GM19193 (cell line): ENCODE data around the gene HSPA8.

ENCODE experiments used
- POLR2A ChIP-seq: IDR thresholded peaks from 4 replicates; pipeline ENCODE4 v1.6.1; 2011; ENCODE audit not compliant: insufficient read depth, insufficient read length; ENCODE audit errors: extremely low read depth

The HSPA8 gene

GRCh38 chr11:123057661-123058305 is 4.2 kb downstream of the HSPA8 start:
- peak; percentile 2 for TF ChIP-seq POLR2A

- peak; percentile 36 for TF ChIP-seq POLR2A
Observed at GRCh38 chr11:123056835-123057491, 5.0 kb downstream of the HSPA8 start.

- TF ChIP-seq POLR2A, result peak; percentile 7
Observed at GRCh38 chr11:123055191-123055901, 6.6 kb downstream of the HSPA8 start.

- TF ChIP-seq POLR2A, result no peak
Observed at GRCh38 chr11:123054301-123055065, 7.5 kb downstream of the HSPA8 start.

- no peak for TF ChIP-seq POLR2A
Observed at GRCh38 chr11:123052901-123053721, 8.8 kb downstream of the HSPA8 start.

GRCh38 chr11:123051634-123052033 is 10.3 kb downstream of the HSPA8 start:
- TF ChIP-seq POLR2A, result no peak

- no peak for TF ChIP-seq POLR2A
Observed at GRCh38 chr11:123051146-123051545, 10.8 kb downstream of the HSPA8 start.

- TF ChIP-seq POLR2A, result no peak
Observed at GRCh38 chr11:123047947-123048293, 14.0 kb downstream of the HSPA8 start.

GRCh38 chr11:123047266-123047946 is 14.5 kb downstream of the HSPA8 start:
- no peak for TF ChIP-seq POLR2A

GRCh38 chr11:123046473-123047259 is 15.3 kb downstream of the HSPA8 start:
- no peak for TF ChIP-seq POLR2A

GRCh38 chr11:123045101-123045500 is 16.8 kb downstream of the HSPA8 start:
- no peak for TF ChIP-seq POLR2A

GRCh38 chr11:123041185-123041584 is 20.8 kb downstream of the HSPA8 start:
- no peak for TF ChIP-seq POLR2A

- TF ChIP-seq POLR2A, result no peak
Observed at GRCh38 chr11:123040111-123040432, 21.9 kb downstream of the HSPA8 start.

- no peak for TF ChIP-seq POLR2A
Observed at GRCh38 chr11:123035831-123036230, 26.1 kb downstream of the HSPA8 start.

GRCh38 chr11:123034597-123034996 is 27.3 kb downstream of the HSPA8 start:
- no peak for TF ChIP-seq POLR2A
